ENCODE measurements around the gene WDR83. TPM values are rescaled to one million over a fixed set of nuclear protein-coding genes. Genes with fewer than 3 reads are reported as not detected.

The WDR83 gene
- total RNA-seq, 4 donors from 2014 or later, result 2.2 to 8.4 (median 3.7) TPM

GRCh38 chr19:12703046-12703445 is 36.4 kb downstream of the WDR83 start:
- H3K27me3 ChIP-seq, result no peaks in the 10 kb centered on the region
- TF ChIP-seq POLR2A (IDR thresholded peaks at IDR 0.05) (no peak), CTCF (IDR thresholded peaks at IDR 0.05 in 4 of 5, conservative IDR thresholded peaks at IDR 0.05 in 1 of 5) (no peak)
- no peak overlapping the region for H3K27ac ChIP-seq
- DNase-seq (no peak), ATAC-seq (no peak)
- H3K9me3 ChIP-seq, result no peaks in the 10 kb centered on the region
- H3K4me1 ChIP-seq, result no peaks in the 10 kb centered on the region
- no peak overlapping the region for H3K4me3 ChIP-seq
- intact Hi-C loops (cut with DNase I; ENCODE audit: low total_unique reads) (no loop called here), in situ Hi-C loops (cut with MboI; ENCODE audit: low sequenced_read_pairs in 4 of 4) (no loop called here)
- peaks cover 0 to 82% of the 10 kb centered on the region in 2 donors for H3K36me3 ChIP-seq

GRCh38 chr19:12705169-12705568 is 38.6 kb downstream of the WDR83 start:
- Histone ChIP-seq H3K36me3 (peaks cover 0 to 97% of the 10 kb centered on the region in 2 donors), H3K9me3 (no peaks in the 10 kb centered on the region), H3K4me3 (no peak overlapping the region), H3K4me1 (no peaks in the 10 kb centered on the region), H3K27ac (no peak overlapping the region), H3K27me3 (no peaks in the 10 kb centered on the region)
- no peak for DNase-seq
- TF ChIP-seq CTCF (IDR thresholded peaks at IDR 0.05 in 4 of 5, conservative IDR thresholded peaks at IDR 0.05 in 1 of 5) (no peak), POLR2A (IDR thresholded peaks at IDR 0.05) (no peak)
- intact Hi-C loops (cut with DNase I; ENCODE audit: low total_unique reads) (no loop called here), in situ Hi-C loops (cut with MboI; ENCODE audit: low sequenced_read_pairs in 4 of 4) (no loop called here)
- no peak for ATAC-seq

GRCh38 chr19:12705654-12706331 is 39.2 kb downstream of the WDR83 start:
- Histone ChIP-seq H3K27ac (no peak overlapping the region), H3K27me3 (no peaks in the 10 kb centered on the region), H3K4me3 (no peak overlapping the region), H3K36me3 (peaks cover 0 to 97% of the 10 kb centered on the region in 2 donors), H3K9me3 (no peaks in the 10 kb centered on the region), H3K4me1 (no peaks in the 10 kb centered on the region)
- in situ Hi-C loops (cut with MboI; ENCODE audit: low sequenced_read_pairs in 4 of 4) (no loop called here), intact Hi-C loops (cut with DNase I; ENCODE audit: low total_unique reads) (no loop called here)
- no peak for TF ChIP-seq CTCF (IDR thresholded peaks at IDR 0.05 in 4 of 5, conservative IDR thresholded peaks at IDR 0.05 in 1 of 5)
- TF ChIP-seq POLR2A (IDR thresholded peaks at IDR 0.05), result no peak
- no peak for DNase-seq
- ATAC-seq, result no peak

GRCh38 chr19:12706332-12706718 is 39.7 kb downstream of the WDR83 start:
- in situ Hi-C loops (cut with MboI; ENCODE audit: low sequenced_read_pairs in 4 of 4), result no loop called here
- Histone ChIP-seq H3K4me1 (no peaks in the 10 kb centered on the region), H3K4me3 (no peak overlapping the region), H3K36me3 (peaks cover 0 to 97% of the 10 kb centered on the region in 2 donors), H3K9me3 (no peaks in the 10 kb centered on the region), H3K27me3 (no peaks in the 10 kb centered on the region), H3K27ac (no peak overlapping the region)
- DNase-seq, result no peak
- intact Hi-C loops (cut with DNase I; ENCODE audit: low total_unique reads), result no loop called here
- TF ChIP-seq CTCF (IDR thresholded peaks at IDR 0.05 in 4 of 5, conservative IDR thresholded peaks at IDR 0.05 in 1 of 5) (no peak), POLR2A (IDR thresholded peaks at IDR 0.05) (no peak)
- no peak for ATAC-seq

GRCh38 chr19:12708641-12709040 is 42.0 kb downstream of the WDR83 start:
- H3K4me1 ChIP-seq, result no peaks in the 10 kb centered on the region
- H3K27ac ChIP-seq, result no peak overlapping the region
- no peaks in the 10 kb centered on the region for H3K27me3 ChIP-seq
- no peak for ATAC-seq
- no peak for DNase-seq
- in situ Hi-C loops (cut with MboI; ENCODE audit: low sequenced_read_pairs in 4 of 4) (no loop called here), intact Hi-C loops (cut with DNase I; ENCODE audit: low total_unique reads) (no loop called here)
- H3K9me3 ChIP-seq, result no peaks in the 10 kb centered on the region
- H3K4me3 ChIP-seq, result no peak overlapping the region
- TF ChIP-seq CTCF (IDR thresholded peaks at IDR 0.05 in 4 of 5, conservative IDR thresholded peaks at IDR 0.05 in 1 of 5), result no peak
- no peak for TF ChIP-seq POLR2A (IDR thresholded peaks at IDR 0.05)
- peaks cover 0 to 94% of the 10 kb centered on the region in 2 donors for H3K36me3 ChIP-seq

Measured in gastrocnemius medialis (tissue), 4 donors.